HG03095 (cell line): ENCODE measurements around the gene TEX22.

Experiments used
- ATAC-seq: cut with Tn5 transposase; IDR thresholded peaks from one replicate; pipeline ENCODE4 v1.9.1; 2021; ENCODE audit warnings: moderate library complexity; ENCODE audit not compliant: unreplicated experiment

The TEX22 gene

GRCh38 chr14:105436891-105437722 is 38.8 kb downstream of the TEX22 start:
- ATAC-seq, result no peak

DNA sequence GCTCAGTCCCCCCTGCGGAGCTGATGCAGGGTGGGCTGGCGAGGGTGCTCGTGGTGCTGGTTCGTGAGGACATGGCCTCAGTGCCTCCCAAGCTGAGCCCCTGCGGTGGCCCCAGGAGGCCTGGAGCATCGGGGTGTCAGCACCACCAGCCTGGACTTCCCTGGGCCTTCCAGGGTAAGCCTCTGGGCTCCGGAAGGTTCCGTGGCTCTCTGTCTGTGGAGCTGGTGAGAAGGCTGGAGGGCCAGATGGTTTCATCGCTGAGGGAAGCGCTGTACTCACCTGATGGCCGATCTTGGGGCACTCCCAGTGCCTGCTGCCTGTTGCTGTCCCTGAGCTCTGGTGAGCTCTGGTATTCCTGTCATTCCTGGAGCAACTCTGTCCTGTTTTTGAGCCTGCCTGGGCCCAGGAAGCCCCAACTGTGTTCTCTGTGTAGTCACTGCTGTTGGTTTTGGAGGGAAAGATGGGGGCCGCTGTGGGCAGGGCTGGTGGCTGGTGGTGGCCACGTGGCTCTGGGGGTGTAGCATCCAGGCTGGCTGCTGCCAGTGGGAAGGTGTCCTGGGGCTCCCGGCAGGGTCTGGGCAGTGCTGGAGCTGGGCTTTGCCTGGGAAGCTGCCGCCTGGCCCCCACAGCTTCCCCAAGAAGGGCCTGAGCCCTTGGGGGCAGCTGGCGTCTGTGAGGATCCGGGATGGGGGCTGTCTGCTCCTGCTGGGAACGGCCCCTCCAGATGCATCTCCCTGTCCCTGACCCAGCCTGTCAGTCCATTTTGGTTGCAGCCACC is 39.6 kb downstream of the TEX22 start:
- ATAC-seq, result no peak

DNA sequence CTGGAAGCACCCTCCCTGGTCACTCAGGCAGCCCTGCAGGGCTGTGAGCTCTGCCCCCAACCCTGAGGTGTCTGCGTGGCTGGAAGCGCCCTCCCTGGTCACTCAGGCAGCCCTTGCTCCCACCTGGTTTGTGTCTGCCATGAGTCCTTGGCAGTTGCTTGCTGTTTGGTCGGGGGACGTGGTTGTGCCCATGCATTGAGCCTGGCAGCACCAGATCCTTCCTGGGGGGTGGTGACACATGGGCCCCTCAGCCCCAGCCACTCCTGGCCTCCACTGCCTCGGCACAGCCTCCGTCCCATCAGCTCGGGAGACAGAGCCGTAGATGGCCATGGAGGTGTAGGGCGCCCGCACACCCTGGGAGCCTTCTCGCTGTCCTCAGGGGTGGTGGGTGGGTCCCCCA is 40.8 kb downstream of the TEX22 start:
- no peak for ATAC-seq

DNA sequence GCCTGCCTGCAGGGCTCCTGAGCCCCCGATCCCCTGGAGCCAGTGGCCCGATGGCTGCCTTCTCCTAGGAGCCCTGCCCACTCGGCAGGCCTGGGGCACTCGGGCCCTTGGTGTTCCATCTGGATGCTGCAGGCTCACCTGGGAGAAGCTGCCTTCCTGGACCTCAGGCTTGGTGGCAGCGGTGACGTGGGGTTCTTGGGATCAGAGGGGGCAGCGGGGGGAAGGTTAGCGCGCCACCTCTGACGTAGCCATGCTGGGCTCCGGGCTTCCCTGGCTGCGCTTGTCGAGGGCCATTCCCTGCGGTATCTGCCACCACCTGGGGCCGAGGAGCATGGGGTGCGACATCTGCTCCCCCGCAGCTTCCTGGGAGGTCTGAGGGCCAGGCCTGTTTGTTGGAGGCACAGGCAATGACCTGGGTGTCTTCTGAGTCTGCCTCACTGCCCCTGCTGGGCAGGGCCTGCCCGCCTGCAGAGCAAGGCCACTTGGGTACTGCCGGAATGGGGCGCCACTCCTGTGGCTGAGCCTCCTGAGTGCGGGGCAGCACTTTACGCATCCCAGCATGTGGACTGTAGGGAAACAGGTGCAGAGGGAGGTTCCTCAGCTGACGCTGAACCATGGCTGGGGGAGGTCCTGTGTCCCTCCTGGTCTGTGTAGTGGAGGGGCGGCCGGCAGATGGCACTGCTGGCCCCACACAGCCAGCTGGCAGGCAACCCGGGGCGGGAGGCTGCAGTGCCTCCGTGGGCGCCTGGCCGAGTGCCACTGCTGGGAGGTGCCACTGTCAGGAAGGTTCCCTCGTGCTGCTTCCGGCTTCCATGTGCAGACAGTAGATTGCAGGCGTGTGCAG is 41.6 kb downstream of the TEX22 start:
- no peak for ATAC-seq

DNA sequence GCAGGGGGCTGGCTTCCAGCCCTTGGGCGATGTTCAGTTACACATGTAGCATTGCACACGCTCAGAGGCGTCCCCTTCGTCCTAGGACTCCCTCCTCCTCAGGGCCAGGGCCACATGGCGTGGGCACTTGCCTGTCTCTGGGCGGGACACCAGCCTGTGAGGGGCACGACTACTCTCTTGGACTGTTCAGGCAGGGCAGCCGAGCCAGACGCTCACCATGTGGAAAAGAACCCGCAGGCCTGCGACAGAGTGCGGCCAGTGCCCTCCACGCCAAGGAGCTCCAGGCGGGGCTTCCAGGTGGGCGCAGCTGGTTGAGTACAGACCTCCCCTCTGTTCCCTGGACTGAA is 42.2 kb downstream of the TEX22 start:
- ATAC-seq, result no peak

DNA sequence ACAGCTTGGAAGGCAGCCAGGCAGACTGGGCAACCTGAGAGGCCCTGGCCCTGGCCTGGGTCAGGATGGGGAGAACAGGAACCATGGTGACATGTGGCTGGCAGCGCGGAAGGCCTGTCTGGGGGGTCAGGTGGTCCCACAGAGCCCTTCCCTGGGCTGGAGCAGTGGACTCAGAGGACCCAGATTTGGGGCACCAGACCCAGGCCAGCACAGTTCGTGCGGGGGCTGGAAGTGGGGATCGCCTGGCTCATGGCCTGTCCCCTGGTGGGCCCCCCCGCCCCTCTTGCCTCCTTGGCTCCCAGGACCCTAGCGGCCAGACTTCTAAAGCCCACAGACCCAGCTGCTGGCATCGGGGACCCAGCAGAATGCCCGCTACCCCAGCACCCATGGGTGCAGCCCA is 42.7 kb downstream of the TEX22 start:
- ATAC-seq, result no peak

- no peak for ATAC-seq
These were observed 43.8 kb downstream of the TEX22 start for GRCh38 chr14:105442125-105442524.

- ATAC-seq, result no peak
These were observed 44.5 kb downstream of the TEX22 start for GRCh38 chr14:105442834-105443233.

DNA sequence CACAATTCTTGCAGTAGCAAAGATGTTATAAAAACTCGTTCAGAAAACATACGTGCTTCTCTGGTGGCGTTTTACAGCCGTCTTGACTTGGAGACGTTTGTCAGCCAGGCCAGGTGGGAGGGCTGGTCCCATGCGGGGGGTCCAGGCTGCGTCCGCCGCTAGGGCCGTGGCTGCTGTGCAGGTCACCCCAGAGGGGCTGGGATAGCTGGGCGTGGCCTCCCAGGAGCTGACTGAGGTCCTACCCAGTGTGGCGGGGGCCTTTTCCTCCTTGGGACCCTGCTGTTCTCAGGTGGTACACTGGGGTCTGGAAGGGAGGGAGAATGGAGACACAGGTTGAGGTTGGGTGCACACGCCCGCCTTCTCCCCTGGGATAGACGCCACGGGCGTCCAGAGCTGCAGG is 46.5 kb downstream of the TEX22 start:
- ATAC-seq, result no peak

- no peak for ATAC-seq
These were observed 47.0 kb downstream of the TEX22 start for GRCh38 chr14:105445290-105445689.

DNA sequence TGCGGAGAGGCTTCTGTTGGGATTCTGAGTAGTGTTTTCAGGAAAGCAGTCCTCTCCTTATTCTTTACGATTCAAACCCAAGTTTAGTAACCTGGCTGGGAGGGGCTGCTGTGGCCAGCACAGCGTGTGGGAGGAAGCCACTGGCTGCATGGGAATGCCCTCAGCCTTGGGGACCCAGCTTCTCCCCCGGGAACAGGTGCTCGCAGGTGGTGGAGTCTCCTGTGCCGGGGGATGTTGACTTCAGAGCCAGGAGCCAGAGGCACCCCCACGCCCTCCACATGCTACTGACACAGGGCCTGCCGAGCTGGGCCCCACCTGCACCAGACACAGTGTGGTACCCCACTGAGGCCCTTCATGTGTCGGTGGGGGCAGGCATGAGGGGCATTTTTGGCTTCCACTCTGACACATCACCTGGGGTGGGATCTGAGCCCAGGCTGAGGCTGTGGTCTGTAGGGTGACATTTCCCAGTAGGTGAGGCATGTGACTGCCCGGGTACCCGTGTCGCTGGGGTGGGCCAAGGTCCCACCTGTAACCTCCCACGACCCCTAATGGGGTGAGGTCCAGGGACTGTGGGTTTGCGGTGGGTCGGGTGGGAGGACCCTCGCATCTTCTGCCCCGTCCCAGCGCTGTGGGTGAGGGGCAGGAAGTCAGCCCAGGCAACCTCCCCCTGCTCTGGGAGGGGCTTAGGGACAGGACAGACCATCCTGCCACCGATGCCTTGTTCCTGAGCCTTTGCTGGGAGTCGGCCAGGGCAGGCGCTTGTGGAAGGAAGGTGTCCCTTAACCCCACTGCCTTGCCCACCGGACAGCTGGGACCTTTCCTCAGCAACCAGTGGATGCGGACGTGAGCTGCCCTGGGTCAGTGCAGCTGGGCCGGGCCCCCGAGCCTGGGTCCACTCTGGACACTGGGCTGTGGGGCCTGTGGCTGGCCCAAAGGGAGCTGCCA is 47.8 kb downstream of the TEX22 start:
- ATAC-seq, result no peak

- no peak for ATAC-seq
These were observed 48.6 kb downstream of the TEX22 start for GRCh38 chr14:105446971-105447370.

DNA sequence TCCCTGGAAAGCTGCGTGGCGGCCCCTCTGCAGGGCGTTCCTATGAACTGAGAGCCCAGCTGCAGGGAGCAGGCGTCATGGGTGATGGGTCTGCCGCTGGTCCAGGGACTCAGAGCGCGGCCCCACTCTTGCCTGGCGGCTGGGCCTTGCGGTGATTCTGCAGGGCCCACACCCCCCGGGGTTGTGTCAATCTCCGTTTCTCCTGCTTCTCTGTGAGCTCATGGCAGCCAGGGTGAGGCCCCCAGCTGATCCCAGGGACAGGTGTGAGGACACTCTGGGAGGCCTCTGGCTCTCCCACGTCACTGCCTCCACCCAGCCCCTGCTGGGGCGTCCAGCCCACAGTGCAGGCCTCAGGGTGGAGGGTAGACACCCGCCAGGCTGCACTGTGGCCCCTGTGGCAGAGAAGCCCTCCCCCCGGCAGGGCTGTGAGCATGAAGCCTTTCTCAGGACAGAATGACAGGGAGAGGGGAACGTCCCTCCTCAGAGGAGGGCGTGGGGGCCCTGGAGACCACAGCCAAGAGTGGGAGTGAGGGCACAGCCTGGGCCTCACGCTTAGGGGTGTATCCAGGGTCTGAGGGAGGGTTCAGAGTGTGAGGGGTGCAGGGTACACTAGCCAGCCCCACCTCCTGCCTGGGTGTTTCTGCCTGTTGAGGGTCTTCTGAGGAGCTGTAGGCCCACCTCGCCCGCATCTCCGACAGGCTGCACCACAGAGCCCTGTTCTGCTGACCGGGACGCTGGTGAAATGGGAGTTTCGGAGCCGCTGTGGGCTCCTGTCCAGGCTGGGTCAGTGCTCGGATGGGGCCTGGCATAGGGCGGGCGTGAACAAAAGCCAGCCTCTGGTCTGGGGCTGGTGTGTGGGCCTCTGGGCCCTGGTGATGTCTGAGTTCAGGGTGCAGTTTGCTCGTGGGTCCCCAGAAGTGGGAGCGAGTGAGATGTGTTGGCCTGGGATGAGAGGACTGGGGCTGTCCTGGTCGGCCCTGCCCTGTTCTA is 49.6 kb downstream of the TEX22 start:
- no peak for ATAC-seq

DNA sequence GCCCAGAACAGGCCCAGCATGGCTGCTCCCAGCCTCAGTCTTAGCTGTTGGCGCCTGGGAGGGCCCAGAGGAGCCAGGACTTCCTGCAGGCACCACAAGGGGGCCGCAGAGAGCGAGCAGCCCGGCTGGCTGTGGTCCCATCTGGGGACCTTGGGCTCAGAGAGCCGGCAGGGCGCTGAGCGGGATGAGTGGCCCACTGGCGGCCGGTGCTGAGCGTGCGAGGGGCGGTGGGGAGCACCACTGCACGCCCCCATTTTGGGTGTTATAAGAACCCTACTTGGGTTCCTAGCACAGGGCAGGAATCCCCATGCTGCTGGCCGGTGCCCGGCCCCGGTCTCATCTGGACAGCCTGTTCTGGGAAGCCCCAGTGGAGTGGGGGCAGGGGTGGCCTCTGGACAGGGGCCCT is 50.4 kb downstream of the TEX22 start:
- ATAC-seq, result no peak

- ATAC-seq, result no peak
These were observed 51.2 kb downstream of the TEX22 start for GRCh38 chr14:105449276-105450122.

- ATAC-seq, result no peak
These were observed 51.8 kb downstream of the TEX22 start for GRCh38 chr14:105450123-105450505.

- ATAC-seq, result no peak
These were observed 52.8 kb downstream of the TEX22 start for GRCh38 chr14:105450864-105451720.
